Suprapubic skin (tissue), 4 donors: ENCODE measurements around the gene FBLN1.

Source experiments
- EP300 ChIP-seq: sonication (generic); formaldehyde crosslinking; IDR thresholded peaks from one replicate; pipeline ENCODE4 v1.6.1; 2017; ENCODE audit warnings: antibody characterized with exemption
- POLR2AphosphoS5 ChIP-seq, 3 donors: sonication (generic); formaldehyde crosslinking; IDR thresholded peaks; one replicate each; pipeline ENCODE4 v1.6.1; 2017; ENCODE audit warnings: antibody characterized with exemption in 3 of 3
- TF ChIP-seq, protein P1 (sequence below), 2 donors: fragments of 200-600 bp in 1 of 2; fragments of 450-650 bp in 1 of 2; sonication (generic) in 1 of 2; IDR thresholded peaks; one replicate each; pipeline ENCODE4 v1.5.1; 2016 to 2019; ENCODE audit warnings: antibody characterized with exemption in 2 of 2, mild to moderate bottlenecking in 1 of 2, moderate library complexity in 1 of 2

DNA sequence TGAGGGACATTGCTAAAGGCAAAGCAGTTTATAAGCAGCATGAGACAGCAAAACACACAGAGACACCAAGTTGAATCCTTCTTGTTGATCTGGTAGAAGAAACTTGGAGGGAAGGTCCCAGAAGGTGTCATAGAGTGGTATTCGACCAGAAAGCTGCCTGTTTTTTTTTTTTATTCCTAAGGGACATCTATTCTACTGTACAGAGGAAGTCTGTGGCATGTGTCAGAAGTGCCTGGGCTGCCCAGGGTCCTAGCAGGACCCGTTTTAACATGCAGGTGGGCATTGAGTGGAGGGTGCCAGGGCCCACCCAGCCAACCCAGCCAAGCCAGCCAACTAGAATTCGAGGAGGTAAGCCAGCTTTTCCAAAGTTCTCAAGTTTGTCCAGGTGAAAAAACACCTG is 100.9 kb downstream of the FBLN1 start:
- TF ChIP-seq, protein P1, sequence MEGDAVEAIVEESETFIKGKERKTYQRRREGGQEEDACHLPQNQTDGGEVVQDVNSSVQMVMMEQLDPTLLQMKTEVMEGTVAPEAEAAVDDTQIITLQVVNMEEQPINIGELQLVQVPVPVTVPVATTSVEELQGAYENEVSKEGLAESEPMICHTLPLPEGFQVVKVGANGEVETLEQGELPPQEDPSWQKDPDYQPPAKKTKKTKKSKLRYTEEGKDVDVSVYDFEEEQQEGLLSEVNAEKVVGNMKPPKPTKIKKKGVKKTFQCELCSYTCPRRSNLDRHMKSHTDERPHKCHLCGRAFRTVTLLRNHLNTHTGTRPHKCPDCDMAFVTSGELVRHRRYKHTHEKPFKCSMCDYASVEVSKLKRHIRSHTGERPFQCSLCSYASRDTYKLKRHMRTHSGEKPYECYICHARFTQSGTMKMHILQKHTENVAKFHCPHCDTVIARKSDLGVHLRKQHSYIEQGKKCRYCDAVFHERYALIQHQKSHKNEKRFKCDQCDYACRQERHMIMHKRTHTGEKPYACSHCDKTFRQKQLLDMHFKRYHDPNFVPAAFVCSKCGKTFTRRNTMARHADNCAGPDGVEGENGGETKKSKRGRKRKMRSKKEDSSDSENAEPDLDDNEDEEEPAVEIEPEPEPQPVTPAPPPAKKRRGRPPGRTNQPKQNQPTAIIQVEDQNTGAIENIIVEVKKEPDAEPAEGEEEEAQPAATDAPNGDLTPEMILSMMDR (IDR thresholded peaks at IDR 0.05): no peak
- TF ChIP-seq EP300 (no peak), POLR2AphosphoS5 (IDR thresholded peaks at IDR 0.05) (no peak)
